Central memory CD4-positive, alpha-beta T cell (primary cell): ENCODE results near the gene TFIP11.

Experiments
- DNase-seq: peaks from one replicate; pipeline ENCODE4 v3.0.0; 2022
- total RNA-seq, 3 experiments: gene quantifications; one replicate each; lab custom pipeline; 2026; lab: John Stamatoyannopoulos, UW

Gene TFIP11
- 73.7 to 110 (median 93.6) reads per million in 3 experiments for total RNA-seq

GRCh38 chr22:26512149-26512793 is at the start of gene TFIP11:
Gene TFIP11 (minus strand): TSS chr22:26512473. CDS start chr22:26510272, 2,201 bp downstream.
- peak; percentile 83 for DNase-seq

GRCh38 chr22:26561756-26562417 is 49.6 kb upstream of the TFIP11 start:
- no peak for DNase-seq

GRCh38 chr22:26559961-26560575 is 47.8 kb upstream of the TFIP11 start:
- no peak for DNase-seq

GRCh38 chr22:26558248-26558895 is 46.1 kb upstream of the TFIP11 start:
- no peak for DNase-seq

GRCh38 chr22:26556904-26557303 is 44.6 kb upstream of the TFIP11 start:
- DNase-seq, result no peak

GRCh38 chr22:26555478-26555877 is 43.2 kb upstream of the TFIP11 start:
- DNase-seq, result no peak

GRCh38 chr22:26554956-26555355 is 42.7 kb upstream of the TFIP11 start:
- no peak for DNase-seq

- DNase-seq, result no peak
These were observed 40.9 kb upstream of the TFIP11 start for GRCh38 chr22:26553056-26553752.

GRCh38 chr22:26552466-26552865 is 40.2 kb upstream of the TFIP11 start:
- no peak for DNase-seq

GRCh38 chr22:26551568-26551967 is 39.3 kb upstream of the TFIP11 start:
- DNase-seq, result no peak

- DNase-seq, result no peak
These were observed 38.3 kb upstream of the TFIP11 start for GRCh38 chr22:26550498-26551033.

GRCh38 chr22:26549902-26550497 is 37.7 kb upstream of the TFIP11 start:
- no peak for DNase-seq

- DNase-seq, result no peak
These were observed 36.7 kb upstream of the TFIP11 start for GRCh38 chr22:26548984-26549383.

GRCh38 chr22:26548303-26548702 is 36.0 kb upstream of the TFIP11 start:
- DNase-seq, result no peak

GRCh38 chr22:26547837-26548236 is 35.6 kb upstream of the TFIP11 start:
- no peak for DNase-seq

GRCh38 chr22:26547426-26547825 is 35.2 kb upstream of the TFIP11 start:
- no peak for DNase-seq

- DNase-seq, result no peak
These were observed 34.0 kb upstream of the TFIP11 start for GRCh38 chr22:26546282-26546681.

- DNase-seq, result no peak
These were observed 33.6 kb upstream of the TFIP11 start for GRCh38 chr22:26545827-26546226.

GRCh38 chr22:26545385-26545784 is 33.1 kb upstream of the TFIP11 start:
- DNase-seq, result no peak

- no peak for DNase-seq
These were observed 32.2 kb upstream of the TFIP11 start for GRCh38 chr22:26544489-26544888.

- DNase-seq, result no peak
These were observed 30.6 kb upstream of the TFIP11 start for GRCh38 chr22:26542831-26543230.

GRCh38 chr22:26541167-26541819 is 29.0 kb upstream of the TFIP11 start:
- DNase-seq, result no peak
